HFF-Myc (cell line): Measurements from ENCODE around the gene MACIR.

Experiments
- DNase-seq: peaks from one replicate; pipeline ENCODE4 v3.0.0-alpha.2; 2011; ENCODE audit warnings: low read depth; ENCODE audit errors: extremely low read depth
- H3K4me3 ChIP-seq: replicated peaks from 2 replicates; pipeline ENCODE4 v1.5.1; 2011; ENCODE audit warnings: low read depth, mild to moderate bottlenecking, control low read depth, low read length
- CTCF ChIP-seq: IDR thresholded peaks from 2 replicates; pipeline ENCODE4 v1.5.1; 2012; ENCODE audit warnings: mild to moderate bottlenecking, low read depth, low read length, control low read depth; ENCODE audit errors: missing control alignments

The MACIR gene

GRCh38 chr5:103294906-103295305 is 36.3 kb downstream of the MACIR start:
- no peak for DNase-seq
- H3K4me3 ChIP-seq, result no peak overlapping the region
- no peak for TF ChIP-seq CTCF

- no peak for TF ChIP-seq CTCF
- DNase-seq, result no peak
- H3K4me3 ChIP-seq, result no peak overlapping the region
These were observed 36.9 kb downstream of the MACIR start for GRCh38 chr5:103295424-103295823.

GRCh38 chr5:103295871-103296270 is 37.3 kb downstream of the MACIR start:
- no peak for TF ChIP-seq CTCF
- DNase-seq, result no peak
- H3K4me3 ChIP-seq, result no peak overlapping the region

DNA sequence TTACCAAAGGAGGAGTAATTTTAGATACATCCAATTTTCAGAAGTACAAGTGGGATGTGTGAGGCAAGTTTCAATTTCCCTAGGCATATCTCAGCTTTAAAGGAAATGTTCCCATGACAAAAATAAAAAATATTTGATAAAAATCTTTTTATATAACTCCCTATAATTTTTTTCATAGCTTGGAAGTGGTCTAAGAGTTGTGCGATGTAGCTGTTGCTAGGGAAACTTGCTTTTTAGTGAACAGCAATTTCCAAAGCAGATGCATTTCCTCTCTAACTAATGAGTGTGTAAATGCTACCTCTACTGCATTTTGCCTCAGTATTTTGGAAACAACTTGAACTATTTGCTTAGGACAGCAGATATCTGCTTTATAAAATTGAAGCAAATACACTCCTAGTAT is 39.6 kb downstream of the MACIR start:
- H3K4me3 ChIP-seq, result no peak overlapping the region
- no peak for DNase-seq
- TF ChIP-seq CTCF, result no peak

- no peak overlapping the region for H3K4me3 ChIP-seq
- TF ChIP-seq CTCF, result no peak
- DNase-seq, result no peak
These were observed 40.1 kb downstream of the MACIR start for GRCh38 chr5:103298607-103299188.

DNA sequence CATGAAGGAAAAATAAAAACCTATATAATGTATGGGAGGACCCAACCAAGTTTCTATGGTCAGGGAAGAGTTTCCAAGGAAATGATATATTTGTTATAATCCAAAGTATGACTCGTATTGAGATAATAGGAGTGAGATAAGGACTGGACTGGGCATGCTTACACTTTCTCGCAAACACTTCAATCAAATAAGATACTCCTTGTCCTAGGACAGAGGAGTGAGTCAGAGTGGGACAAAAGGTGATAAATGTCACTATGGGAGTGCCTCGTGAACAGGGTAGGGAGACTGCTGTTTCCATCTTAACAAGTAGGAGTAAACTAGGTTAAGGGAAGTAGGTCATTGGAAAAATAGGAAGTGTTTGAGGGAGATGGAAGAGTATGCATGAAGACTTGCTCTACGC is 47.2 kb downstream of the MACIR start:
- DNase-seq, result no peak
- no peak for TF ChIP-seq CTCF
- H3K4me3 ChIP-seq, result no peak overlapping the region

DNA sequence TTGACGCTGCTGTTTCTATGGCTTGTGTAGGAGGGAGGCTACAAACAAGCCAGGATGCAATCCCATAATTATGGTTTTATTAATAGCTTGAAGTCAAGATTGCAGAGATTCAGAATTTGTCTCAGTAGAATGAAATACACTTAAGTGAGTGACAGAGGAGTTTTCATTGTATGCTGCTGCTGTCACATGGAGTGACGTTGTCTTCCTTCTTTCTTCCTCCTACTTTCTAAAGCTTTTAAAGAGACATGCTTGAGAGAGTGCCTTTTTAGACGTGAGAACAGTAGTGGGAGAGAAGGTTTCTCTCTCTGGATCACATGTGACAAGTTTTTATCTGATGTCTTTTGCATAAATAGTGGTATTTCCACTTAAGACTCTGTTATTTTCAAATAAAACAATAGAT is 48.9 kb downstream of the MACIR start:
- DNase-seq, result no peak
- H3K4me3 ChIP-seq, result no peak overlapping the region
- TF ChIP-seq CTCF, result no peak
